Measurements from ENCODE around the gene RFX6.

- no peak for TF ChIP-seq POLR2AphosphoS5 (IDR thresholded peaks at IDR 0.05; ENCODE audit: low read depth, low read length)
- TF ChIP-seq YY1 (IDR thresholded peaks at IDR 0.05; ENCODE audit: low read depth): no peak
- no peak for TF ChIP-seq NFIC (IDR thresholded peaks at IDR 0.05; ENCODE audit: borderline replicate concordance)
- no peak for TF ChIP-seq USF2 (IDR thresholded peaks at IDR 0.05; ENCODE audit: borderline replicate concordance, low read depth, low read length)
- no peak for TF ChIP-seq CTCF (IDR thresholded peaks at IDR 0.05)
- no peak for TF ChIP-seq RCOR1 (IDR thresholded peaks at IDR 0.05; ENCODE audit: low read length)
- TF ChIP-seq RAD21 (IDR thresholded peaks at IDR 0.05; ENCODE audit: low read length): no peak
- no peak for TF ChIP-seq MAX (IDR thresholded peaks at IDR 0.05; ENCODE audit: low read depth)
- TF ChIP-seq ELF1 (IDR thresholded peaks at IDR 0.05): no peak
- TF ChIP-seq TAF1 (IDR thresholded peaks at IDR 0.05; ENCODE audit: borderline replicate concordance, low read depth, low read length): no peak
- no peak for TF ChIP-seq PBX3 (IDR thresholded peaks at IDR 0.05)
- no peak for TF ChIP-seq JUND (IDR thresholded peaks at IDR 0.05)
- no peak for TF ChIP-seq RXRA (IDR thresholded peaks at IDR 0.05; ENCODE audit: borderline replicate concordance, low read depth)
Observed at GRCh38 chr6:116872771-116873170, 4.3 kb upstream of the RFX6 start.

Measured in SK-N-SH (cell line).